GM23248 (cell line): ENCODE data around the gene SLC4A11.

Experiments used
- EZH2 ChIP-seq: fragments of 200-600 bp; sonication (generic); IDR thresholded peaks from 2 replicates; pipeline ENCODE4 v1.6.1; 2018; ENCODE audit warnings: antibody characterized with exemption, mild to moderate bottlenecking; ENCODE audit not compliant: insufficient read depth, poor library complexity, severe bottlenecking
- EZH2phosphoT487 ChIP-seq: fragments of 200-600 bp; sonication (generic); IDR thresholded peaks from 2 replicates; pipeline ENCODE4 v1.6.1; 2018; ENCODE audit warnings: antibody characterized with exemption, moderate library complexity, mild to moderate bottlenecking, low read depth; ENCODE audit not compliant: insufficient read depth

DNA sequence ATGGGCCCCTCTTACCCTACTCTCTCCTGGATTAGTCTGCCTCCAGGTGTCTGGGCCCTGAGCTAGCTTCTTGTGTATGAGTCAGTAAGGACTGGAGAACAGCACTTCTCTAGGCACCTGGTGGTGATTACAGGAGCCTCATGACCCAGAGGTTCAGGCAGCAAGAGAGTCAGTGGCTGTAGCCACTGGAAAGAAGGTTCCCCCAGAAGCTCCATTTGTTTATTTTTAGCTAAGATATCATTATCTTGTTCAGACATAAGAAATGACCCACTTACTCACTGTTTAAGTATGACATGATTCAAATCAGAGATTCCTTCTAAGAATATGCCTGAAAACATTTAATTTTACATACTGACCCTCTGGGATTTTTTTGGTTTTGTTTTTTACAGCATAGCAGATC lies 23.6 kb upstream of the SLC4A11 start:
- no peak for TF ChIP-seq EZH2
- TF ChIP-seq EZH2phosphoT487: no peak
